ENCODE results near the gene ZNF205. TPM values are rescaled to one million over a fixed set of nuclear protein-coding genes. Genes with fewer than 3 reads are reported as not detected.
A peak's percentile ranks its signal among the peaks of the same experiment; 100 is the strongest.

Gene ZNF205
- total RNA-seq, 1 donor from 2014 or later: 23.9 TPM

DNA sequence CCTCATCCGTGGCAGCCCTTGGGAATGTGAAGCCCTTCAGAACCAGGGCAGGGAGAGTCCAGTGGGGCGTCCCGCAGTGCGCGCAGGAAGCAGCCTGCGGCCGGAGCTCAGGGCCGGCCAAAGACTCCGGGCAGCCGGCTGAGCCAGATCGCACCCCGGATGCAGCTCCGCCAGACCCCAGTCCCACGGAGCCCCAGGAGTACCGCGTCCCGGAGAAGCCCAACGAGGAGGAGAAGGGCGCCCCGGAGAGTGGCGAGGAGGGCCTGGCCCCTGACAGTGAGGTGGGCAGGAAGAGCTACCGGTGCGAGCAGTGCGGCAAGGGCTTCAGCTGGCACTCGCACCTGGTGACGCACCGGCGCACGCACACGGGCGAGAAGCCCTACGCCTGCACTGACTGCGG is 6.9 kb downstream of the ZNF205 start:
- TF ChIP-seq, protein P1, sequence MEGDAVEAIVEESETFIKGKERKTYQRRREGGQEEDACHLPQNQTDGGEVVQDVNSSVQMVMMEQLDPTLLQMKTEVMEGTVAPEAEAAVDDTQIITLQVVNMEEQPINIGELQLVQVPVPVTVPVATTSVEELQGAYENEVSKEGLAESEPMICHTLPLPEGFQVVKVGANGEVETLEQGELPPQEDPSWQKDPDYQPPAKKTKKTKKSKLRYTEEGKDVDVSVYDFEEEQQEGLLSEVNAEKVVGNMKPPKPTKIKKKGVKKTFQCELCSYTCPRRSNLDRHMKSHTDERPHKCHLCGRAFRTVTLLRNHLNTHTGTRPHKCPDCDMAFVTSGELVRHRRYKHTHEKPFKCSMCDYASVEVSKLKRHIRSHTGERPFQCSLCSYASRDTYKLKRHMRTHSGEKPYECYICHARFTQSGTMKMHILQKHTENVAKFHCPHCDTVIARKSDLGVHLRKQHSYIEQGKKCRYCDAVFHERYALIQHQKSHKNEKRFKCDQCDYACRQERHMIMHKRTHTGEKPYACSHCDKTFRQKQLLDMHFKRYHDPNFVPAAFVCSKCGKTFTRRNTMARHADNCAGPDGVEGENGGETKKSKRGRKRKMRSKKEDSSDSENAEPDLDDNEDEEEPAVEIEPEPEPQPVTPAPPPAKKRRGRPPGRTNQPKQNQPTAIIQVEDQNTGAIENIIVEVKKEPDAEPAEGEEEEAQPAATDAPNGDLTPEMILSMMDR (IDR thresholded peaks at IDR 0.05; ENCODE audit: unreplicated experiment): no peak

DNA sequence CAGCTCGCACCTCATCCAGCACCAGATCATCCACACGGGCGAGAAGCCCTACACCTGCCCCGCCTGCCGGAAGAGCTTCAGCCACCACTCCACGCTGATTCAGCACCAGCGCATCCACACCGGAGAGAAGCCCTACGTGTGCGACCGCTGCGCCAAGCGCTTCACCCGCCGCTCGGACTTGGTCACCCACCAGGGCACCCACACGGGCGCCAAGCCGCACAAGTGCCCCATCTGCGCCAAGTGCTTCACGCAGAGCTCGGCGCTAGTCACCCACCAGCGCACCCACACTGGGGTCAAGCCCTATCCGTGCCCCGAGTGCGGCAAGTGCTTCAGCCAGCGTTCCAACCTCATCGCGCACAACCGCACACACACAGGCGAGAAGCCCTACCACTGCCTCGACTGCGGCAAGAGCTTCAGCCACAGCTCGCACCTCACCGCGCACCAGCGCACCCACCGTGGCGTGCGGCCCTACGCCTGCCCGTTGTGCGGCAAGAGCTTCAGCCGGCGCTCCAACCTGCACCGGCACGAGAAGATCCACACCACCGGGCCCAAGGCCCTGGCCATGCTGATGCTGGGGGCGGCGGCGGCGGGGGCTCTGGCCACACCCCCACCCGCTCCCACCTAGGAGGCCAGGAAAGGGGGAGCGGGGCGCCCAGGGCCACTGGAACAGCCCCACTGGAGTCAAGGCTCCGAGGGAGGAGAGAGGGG is 7.5 kb downstream of the ZNF205 start:
- Mint-ChIP-seq H3K27me3 (no peaks in the 10 kb centered on the region), H3K4me3 (ENCODE audit: low read depth) (no peak overlapping the region), H3K36me3 (ENCODE audit: insufficient read depth) (peaks cover 8% of the 10 kb centered on the region), H3K9me3 (ENCODE audit: low read depth) (no peaks in the 10 kb centered on the region), H3K27ac (no peak overlapping the region), H3K4me1 (ENCODE audit: low read depth) (peaks cover 8% of the 10 kb centered on the region)
- TF ChIP-seq, protein P1 (IDR thresholded peaks at IDR 0.05; ENCODE audit: unreplicated experiment): no peak
- DNase-seq (ENCODE audit: low spot score, unreplicated experiment): no peak

More for the DNA sequence above, 6.9 kb downstream of the ZNF205 start:
- Mint-ChIP-seq H3K4me1 (ENCODE audit: low read depth) (peaks cover 7% of the 10 kb centered on the region), H3K36me3 (ENCODE audit: insufficient read depth) (peaks cover 8% of the 10 kb centered on the region), H3K4me3 (ENCODE audit: low read depth) (no peak overlapping the region), H3K9me3 (ENCODE audit: low read depth) (no peaks in the 10 kb centered on the region), H3K27me3 (no peaks in the 10 kb centered on the region), H3K27ac (no peak overlapping the region)
- no peak for DNase-seq (ENCODE audit: low spot score, unreplicated experiment)

DNA sequence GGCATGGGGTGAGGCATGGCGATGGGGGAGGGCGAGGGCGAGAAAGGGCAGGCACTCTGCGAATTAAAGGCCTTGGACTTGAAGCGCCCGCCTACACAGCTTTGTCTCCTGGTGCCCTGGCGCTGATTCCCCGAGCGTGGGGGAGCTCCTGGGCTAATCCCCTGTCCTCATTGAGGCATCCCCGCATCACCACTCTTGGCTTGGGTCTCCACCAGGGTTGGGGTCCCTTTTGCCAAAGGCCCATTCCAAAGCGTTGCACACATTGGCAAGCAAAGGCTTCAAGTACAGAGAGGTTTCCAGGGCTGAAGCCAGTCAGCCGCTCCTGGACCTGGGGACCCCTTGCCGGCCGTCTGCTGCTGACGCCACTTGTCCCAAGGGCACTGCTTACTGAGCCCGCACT is 8.0 kb downstream of the ZNF205 start:
- DNase-seq (ENCODE audit: low spot score, unreplicated experiment): no peak
- Mint-ChIP-seq H3K9me3 (ENCODE audit: low read depth) (no peaks in the 10 kb centered on the region), H3K4me1 (ENCODE audit: low read depth) (peaks cover 8% of the 10 kb centered on the region), H3K27me3 (no peaks in the 10 kb centered on the region), H3K36me3 (ENCODE audit: insufficient read depth) (peaks cover 8% of the 10 kb centered on the region), H3K4me3 (ENCODE audit: low read depth) (no peak overlapping the region), H3K27ac (no peak overlapping the region)
- TF ChIP-seq, protein P1 (IDR thresholded peaks at IDR 0.05; ENCODE audit: unreplicated experiment): no peak

DNA sequence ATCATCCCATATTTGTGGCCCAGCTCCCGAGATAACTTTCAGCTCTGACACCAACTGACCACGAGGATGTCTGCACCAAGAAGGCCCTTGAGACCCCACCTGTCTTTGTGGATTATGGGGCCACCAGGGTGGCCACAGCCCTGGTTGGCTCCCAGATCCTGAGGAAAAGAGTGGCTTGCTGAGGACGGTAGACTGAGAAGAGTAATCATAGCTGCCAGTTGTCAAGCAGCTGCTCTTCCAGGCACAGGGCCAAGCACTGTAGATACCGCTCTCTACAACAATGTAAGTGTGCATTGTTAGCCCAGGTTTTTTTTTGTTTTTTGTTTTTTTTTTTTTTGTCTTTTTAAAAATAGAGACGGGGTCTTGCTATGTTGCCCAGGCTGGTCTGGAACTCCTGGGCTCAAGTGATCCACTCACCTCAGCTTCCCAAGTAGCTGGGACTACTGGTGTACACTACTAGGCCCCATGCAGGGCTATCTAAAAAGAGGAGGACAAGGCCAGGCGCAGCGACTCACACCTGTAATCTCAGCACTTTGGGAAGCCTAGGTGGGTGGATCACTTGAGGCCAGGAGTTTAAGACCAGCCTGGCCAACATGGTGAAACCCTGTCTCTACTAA is 9.6 kb downstream of the ZNF205 start:
- DNase-seq (ENCODE audit: low spot score, unreplicated experiment): no peak
- Mint-ChIP-seq H3K4me3 (ENCODE audit: low read depth) (no peak overlapping the region), H3K36me3 (ENCODE audit: insufficient read depth) (peaks cover 10% of the 10 kb centered on the region), H3K27ac (no peak overlapping the region), H3K9me3 (ENCODE audit: low read depth) (no peaks in the 10 kb centered on the region), H3K27me3 (no peaks in the 10 kb centered on the region), H3K4me1 (ENCODE audit: low read depth) (peaks cover 8% of the 10 kb centered on the region)
- TF ChIP-seq, protein P1 (IDR thresholded peaks at IDR 0.05; ENCODE audit: unreplicated experiment): no peak

DNA sequence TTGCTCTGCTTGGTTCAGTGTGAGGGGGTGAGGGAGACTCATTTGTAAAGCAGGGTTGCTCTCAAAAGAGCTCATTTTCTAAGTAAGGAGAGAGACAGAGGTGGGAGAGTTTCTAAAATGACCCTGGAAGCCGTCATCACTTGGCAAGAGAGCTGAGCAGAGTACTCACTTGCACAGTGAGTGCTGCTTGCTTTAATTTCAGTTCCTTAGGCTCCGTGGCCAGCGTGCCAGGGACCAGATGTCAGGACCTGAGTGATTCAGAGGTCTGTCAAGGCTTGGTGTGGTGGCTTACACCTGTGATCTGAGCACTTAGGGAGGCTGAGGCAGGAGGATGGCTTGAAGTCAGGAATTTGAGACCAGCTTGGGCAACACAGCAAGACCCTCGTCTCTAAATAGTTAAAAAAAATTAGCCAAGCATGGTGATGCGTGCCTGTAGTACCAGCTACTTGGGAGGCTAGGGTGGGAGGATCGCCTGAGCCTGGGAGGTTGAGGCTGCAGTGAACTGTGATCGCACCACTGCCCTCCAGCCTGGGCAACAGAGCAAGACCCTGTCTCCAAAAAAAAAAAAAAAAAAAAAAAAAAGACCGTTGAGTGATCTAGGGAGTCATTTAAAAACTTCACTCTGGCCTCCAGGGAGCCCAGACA is 10.7 kb downstream of the ZNF205 start:
- Mint-ChIP-seq H3K4me3 (ENCODE audit: low read depth) (peak overlapping the region; percentile 82), H3K4me1 (ENCODE audit: low read depth) (peaks cover 8% of the 10 kb centered on the region), H3K27ac (peak overlapping the region; percentile 16), H3K27me3 (no peaks in the 10 kb centered on the region), H3K36me3 (ENCODE audit: insufficient read depth) (peaks cover 14% of the 10 kb centered on the region), H3K9me3 (ENCODE audit: low read depth) (no peaks in the 10 kb centered on the region)
- no peak for DNase-seq (ENCODE audit: low spot score, unreplicated experiment)
- TF ChIP-seq, protein P1 (IDR thresholded peaks at IDR 0.05; ENCODE audit: unreplicated experiment): no peak
